Peyer's patch (tissue), 4 donors: ENCODE data around the gene CYTL1. TPM values are rescaled to one million over a fixed set of nuclear protein-coding genes. Genes with fewer than 3 reads are reported as not detected.

Experiments
- DNase-seq, 3 donors: peaks; one replicate each; pipeline ENCODE4 v3.0.0-alpha.2; 2017 to 2019
- H3K27ac ChIP-seq, 4 donors: fragments of 200-600 bp; sonication (generic); one replicate each; pipeline ENCODE4 v1.5.1; 2016 to 2019
- H3K27me3 ChIP-seq, 2 donors: fragments of 200-600 bp; sonication (generic); one replicate each; pipeline ENCODE4 v1.5.1; 2019
- H3K36me3 ChIP-seq, 3 donors: fragments of 200-600 bp; sonication (generic); one replicate each; pipeline ENCODE4 v1.5.1; 2016 to 2019
- H3K4me1 ChIP-seq, 4 donors: fragments of 200-600 bp; sonication (generic); one replicate each; pipeline ENCODE4 v1.5.1; 2016 to 2019
- H3K4me3 ChIP-seq, 4 donors: fragments of 200-600 bp; sonication (generic); 1 replicate in 3 of 4; 2 replicates in 1 of 4; pipeline ENCODE4 v1.5.1; 2016 to 2019; ENCODE audit warnings: mild to moderate bottlenecking in 1 of 4
- H3K9me3 ChIP-seq, 4 donors: fragments of 200-600 bp; sonication (generic); one replicate each; pipeline ENCODE4 v1.5.1; 2016 to 2019; ENCODE audit warnings: mild to moderate bottlenecking in 1 of 4
- POLR2A ChIP-seq, 2 donors: fragments of 450-650 bp; IDR thresholded peaks; one replicate each; pipeline ENCODE4 v1.5.1; 2017; ENCODE audit warnings: antibody characterized with exemption in 2 of 2, mild to moderate bottlenecking in 2 of 2, moderate library complexity in 2 of 2
- total RNA-seq, 4 donors: library from RNA; depleted of rRNA; stranded (reverse); fragments of >200 nt; gene quantifications; one replicate each; pipeline ENCODE4 v1.1.0, GENCODE V29; 2016
- TF ChIP-seq, protein P1 (sequence below), 6 experiments: fragments of 450-650 bp in 4 of 6; fragments of 200-600 bp in 2 of 6; sonication (generic) in 1 of 6; IDR thresholded peaks; one replicate each; pipeline ENCODE4 v1.5.1; 2017 to 2019; ENCODE audit warnings: antibody characterized with exemption in 6 of 6, mild to moderate bottlenecking in 3 of 6, moderate library complexity in 1 of 6

CYTL1 gene
- total RNA-seq, 4 donors from 2014 or later: 5.8 TPM; not detected in 3

GRCh38 chr4:4995103-4995907 lies 24.0 kb downstream of the CYTL1 start:
- H3K27ac ChIP-seq: no peak overlapping the region
- H3K4me1 ChIP-seq: peaks cover 0 to 8% (median 1%) of the 10 kb centered on the region in 4 donors
- no peaks in the 10 kb centered on the region for H3K27me3 ChIP-seq
- no peaks in the 10 kb centered on the region for H3K36me3 ChIP-seq
- DNase-seq: peak; percentile 37 to 81 (median 60)
- TF ChIP-seq, protein P1, sequence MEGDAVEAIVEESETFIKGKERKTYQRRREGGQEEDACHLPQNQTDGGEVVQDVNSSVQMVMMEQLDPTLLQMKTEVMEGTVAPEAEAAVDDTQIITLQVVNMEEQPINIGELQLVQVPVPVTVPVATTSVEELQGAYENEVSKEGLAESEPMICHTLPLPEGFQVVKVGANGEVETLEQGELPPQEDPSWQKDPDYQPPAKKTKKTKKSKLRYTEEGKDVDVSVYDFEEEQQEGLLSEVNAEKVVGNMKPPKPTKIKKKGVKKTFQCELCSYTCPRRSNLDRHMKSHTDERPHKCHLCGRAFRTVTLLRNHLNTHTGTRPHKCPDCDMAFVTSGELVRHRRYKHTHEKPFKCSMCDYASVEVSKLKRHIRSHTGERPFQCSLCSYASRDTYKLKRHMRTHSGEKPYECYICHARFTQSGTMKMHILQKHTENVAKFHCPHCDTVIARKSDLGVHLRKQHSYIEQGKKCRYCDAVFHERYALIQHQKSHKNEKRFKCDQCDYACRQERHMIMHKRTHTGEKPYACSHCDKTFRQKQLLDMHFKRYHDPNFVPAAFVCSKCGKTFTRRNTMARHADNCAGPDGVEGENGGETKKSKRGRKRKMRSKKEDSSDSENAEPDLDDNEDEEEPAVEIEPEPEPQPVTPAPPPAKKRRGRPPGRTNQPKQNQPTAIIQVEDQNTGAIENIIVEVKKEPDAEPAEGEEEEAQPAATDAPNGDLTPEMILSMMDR (IDR thresholded peaks at IDR 0.05): peak; percentile 24 to 71 (median 64)
- TF ChIP-seq POLR2A (IDR thresholded peaks at IDR 0.05): no peak
- no peaks in the 10 kb centered on the region for H3K9me3 ChIP-seq
- no peak overlapping the region for H3K4me3 ChIP-seq

DNA sequence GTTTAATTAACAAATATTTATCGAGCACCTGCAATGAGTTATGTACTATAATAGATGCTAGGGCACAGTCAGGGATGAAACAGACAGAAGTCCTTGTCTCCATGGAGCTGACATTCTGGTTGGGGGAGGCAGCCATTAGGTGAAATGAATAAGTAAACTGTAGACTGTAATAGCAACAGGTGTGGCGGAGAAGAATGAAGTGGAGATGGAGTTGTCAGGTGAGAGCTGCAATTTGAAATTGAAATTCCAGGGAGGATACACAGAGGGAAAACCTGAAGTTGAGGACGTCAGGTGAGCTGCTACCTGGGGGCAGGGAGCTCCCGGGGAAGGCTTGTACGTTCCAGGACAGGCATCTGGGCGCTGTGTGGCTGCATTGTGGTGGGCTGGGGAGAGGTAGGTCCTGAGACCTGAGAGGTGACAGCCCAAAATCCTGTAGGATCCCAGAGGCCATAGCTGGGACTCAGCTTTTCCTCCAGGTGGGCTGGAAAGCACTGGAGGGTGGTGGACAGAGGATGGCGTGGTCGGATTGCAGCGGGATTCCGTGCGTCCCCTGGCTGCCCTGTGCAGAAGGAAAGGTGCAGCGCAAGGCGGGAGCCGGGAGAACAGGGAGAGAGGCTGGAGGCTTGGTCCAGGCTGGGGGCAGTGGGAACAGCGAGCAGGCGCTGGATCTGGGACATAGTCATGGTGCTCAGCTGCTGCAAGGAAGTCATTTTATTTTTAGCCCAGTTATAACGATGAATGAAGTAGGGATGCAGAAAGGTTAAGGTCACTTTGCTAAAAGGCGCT lies 24.8 kb downstream of the CYTL1 start:
- no peak for DNase-seq
- TF ChIP-seq, protein P1 (IDR thresholded peaks at IDR 0.05): no peak
- TF ChIP-seq POLR2A (IDR thresholded peaks at IDR 0.05): no peak

DNA sequence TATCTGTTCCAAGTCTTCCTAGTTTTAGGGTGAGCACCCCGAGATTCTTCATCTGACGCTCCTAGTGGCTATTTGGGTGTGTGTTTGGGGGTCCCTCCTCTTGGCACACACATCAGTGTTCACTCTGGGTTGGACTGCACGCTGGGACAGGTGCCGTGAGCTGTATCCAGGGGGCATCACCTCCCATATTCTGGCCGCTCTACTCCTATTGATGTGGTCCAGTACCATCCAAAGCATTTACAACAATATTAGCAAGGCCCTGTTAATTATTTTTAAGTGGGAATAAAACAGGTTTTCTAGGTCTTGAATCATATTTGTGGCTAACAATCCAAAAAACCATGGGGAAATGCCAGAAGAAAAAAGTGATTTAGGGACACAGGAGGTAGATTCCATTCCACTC lies 26.4 kb downstream of the CYTL1 start:
- Histone ChIP-seq H3K4me3 (no peak overlapping the region), H3K27me3 (no peaks in the 10 kb centered on the region), H3K27ac (no peak overlapping the region), H3K4me1 (peaks cover 0 to 8% (median 1%) of the 10 kb centered on the region in 4 donors), H3K9me3 (no peaks in the 10 kb centered on the region), H3K36me3 (no peaks in the 10 kb centered on the region)
- no peak for DNase-seq
- TF ChIP-seq, protein P1 (IDR thresholded peaks at IDR 0.05): no peak
- no peak for TF ChIP-seq POLR2A (IDR thresholded peaks at IDR 0.05)

More for the DNA sequence above, 24.8 kb downstream of the CYTL1 start:
- no peaks in the 10 kb centered on the region for H3K9me3 ChIP-seq
- peaks cover 0 to 8% (median 1%) of the 10 kb centered on the region in 4 donors for H3K4me1 ChIP-seq
- no peaks in the 10 kb centered on the region for H3K27me3 ChIP-seq
- H3K36me3 ChIP-seq: no peaks in the 10 kb centered on the region
- H3K4me3 ChIP-seq: no peak overlapping the region
- no peak overlapping the region for H3K27ac ChIP-seq

- Histone ChIP-seq H3K4me1 (peaks cover 0 to 8% (median 1%) of the 10 kb centered on the region in 4 donors), H3K9me3 (no peaks in the 10 kb centered on the region), H3K27me3 (no peaks in the 10 kb centered on the region), H3K36me3 (no peaks in the 10 kb centered on the region), H3K4me3 (no peak overlapping the region), H3K27ac (peak overlapping the region in 2 of 4 donors; percentile 6 to 36)
- TF ChIP-seq, protein P1 (IDR thresholded peaks at IDR 0.05): no peak
- TF ChIP-seq POLR2A (IDR thresholded peaks at IDR 0.05): no peak
- no peak for DNase-seq
Measured at GRCh38 chr4:4991541-4992099, 27.6 kb downstream of the CYTL1 start.

GRCh38 chr4:4990857-4991540 lies 28.3 kb downstream of the CYTL1 start:
- Histone ChIP-seq H3K9me3 (no peaks in the 10 kb centered on the region), H3K27me3 (no peaks in the 10 kb centered on the region), H3K27ac (peak overlapping the region in 2 of 4 donors; percentile 6 to 36), H3K4me1 (peaks cover 0 to 8% (median 1%) of the 10 kb centered on the region in 4 donors), H3K36me3 (no peaks in the 10 kb centered on the region), H3K4me3 (no peak overlapping the region)
- peak in 2 of 3 donors; percentile 17 to 61 for DNase-seq
- TF ChIP-seq, protein P1 (IDR thresholded peaks at IDR 0.05): no peak
- TF ChIP-seq POLR2A (IDR thresholded peaks at IDR 0.05): no peak
